Testis (tissue), 2 donors: Measurements from ENCODE around the gene NPIPB5.
"Not testable (repeated sequence)": the region's sequence is repeated elsewhere in the genome, so short reads cannot be mapped to it uniquely, and the experiment has no call there.

Experiments used
- POLR2A ChIP-seq: fragments of 450-650 bp; IDR thresholded peaks from one replicate; pipeline ENCODE4 v1.6.1; 2017; ENCODE audit warnings: antibody characterized with exemption, mild to moderate bottlenecking, moderate library complexity
- TF ChIP-seq, protein P1 (sequence below), 3 experiments: fragments of 450-650 bp in 2 of 3; fragments of 200-600 bp in 1 of 3; sonication (generic) in 1 of 3; IDR thresholded peaks; one replicate each; pipeline ENCODE4 v1.5.1; 2016 to 2019; ENCODE audit warnings: antibody characterized with exemption in 3 of 3, mild to moderate bottlenecking in 2 of 3, moderate library complexity in 1 of 3

DNA sequence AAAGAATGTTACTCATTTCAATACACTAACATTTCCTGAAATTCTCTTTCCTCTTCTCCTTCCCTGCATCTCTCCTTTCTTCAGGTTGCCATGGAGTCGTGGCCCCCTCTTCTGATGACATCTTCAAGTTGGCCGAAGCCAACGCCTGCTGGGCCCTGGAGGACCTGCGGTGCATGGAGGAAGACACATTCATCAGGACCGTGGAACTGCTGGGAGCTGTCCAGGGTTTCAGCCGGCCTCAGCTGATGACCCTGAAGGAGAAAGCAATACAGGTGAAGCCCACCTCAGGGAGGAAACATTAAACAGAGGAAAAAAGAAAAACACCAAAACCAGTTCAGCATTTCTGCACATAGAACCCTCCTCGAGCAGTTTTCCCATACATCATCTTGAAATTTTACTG, 46.1 kb downstream of the NPIPB5 start:
- TF ChIP-seq, protein P1, sequence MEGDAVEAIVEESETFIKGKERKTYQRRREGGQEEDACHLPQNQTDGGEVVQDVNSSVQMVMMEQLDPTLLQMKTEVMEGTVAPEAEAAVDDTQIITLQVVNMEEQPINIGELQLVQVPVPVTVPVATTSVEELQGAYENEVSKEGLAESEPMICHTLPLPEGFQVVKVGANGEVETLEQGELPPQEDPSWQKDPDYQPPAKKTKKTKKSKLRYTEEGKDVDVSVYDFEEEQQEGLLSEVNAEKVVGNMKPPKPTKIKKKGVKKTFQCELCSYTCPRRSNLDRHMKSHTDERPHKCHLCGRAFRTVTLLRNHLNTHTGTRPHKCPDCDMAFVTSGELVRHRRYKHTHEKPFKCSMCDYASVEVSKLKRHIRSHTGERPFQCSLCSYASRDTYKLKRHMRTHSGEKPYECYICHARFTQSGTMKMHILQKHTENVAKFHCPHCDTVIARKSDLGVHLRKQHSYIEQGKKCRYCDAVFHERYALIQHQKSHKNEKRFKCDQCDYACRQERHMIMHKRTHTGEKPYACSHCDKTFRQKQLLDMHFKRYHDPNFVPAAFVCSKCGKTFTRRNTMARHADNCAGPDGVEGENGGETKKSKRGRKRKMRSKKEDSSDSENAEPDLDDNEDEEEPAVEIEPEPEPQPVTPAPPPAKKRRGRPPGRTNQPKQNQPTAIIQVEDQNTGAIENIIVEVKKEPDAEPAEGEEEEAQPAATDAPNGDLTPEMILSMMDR (IDR thresholded peaks at IDR 0.05): not testable (repeated sequence)
- TF ChIP-seq POLR2A: not testable (repeated sequence)
